ENCODE measurements around the gene HAUS3.

DNA sequence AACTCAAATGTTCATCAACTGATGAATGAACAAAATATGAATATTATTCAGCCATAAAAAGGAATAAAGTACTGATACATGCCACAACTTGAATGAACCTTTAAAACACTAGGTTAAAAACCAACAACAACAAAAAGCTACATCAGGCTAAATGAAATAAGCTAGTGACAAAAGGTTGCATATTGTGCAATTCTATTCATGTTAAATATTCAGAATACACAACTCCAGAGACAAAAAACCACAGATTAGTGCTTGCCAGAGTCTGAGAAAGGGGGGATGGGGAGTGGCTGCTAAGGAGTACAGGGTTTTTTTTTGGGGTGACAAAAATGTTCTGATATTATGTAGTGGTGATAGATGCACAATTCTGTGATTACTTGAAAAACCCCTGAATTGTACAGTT lies 58.5 kb downstream of the HAUS3 start:
- TF ChIP-seq, protein P1, sequence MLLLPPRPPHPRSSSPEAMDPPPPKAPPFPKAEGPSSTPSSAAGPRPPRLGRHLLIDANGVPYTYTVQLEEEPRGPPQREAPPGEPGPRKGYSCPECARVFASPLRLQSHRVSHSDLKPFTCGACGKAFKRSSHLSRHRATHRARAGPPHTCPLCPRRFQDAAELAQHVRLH (tag by site-specific recombination; IDR thresholded peaks at IDR 0.05): no peak
- TF ChIP-seq, protein P2, sequence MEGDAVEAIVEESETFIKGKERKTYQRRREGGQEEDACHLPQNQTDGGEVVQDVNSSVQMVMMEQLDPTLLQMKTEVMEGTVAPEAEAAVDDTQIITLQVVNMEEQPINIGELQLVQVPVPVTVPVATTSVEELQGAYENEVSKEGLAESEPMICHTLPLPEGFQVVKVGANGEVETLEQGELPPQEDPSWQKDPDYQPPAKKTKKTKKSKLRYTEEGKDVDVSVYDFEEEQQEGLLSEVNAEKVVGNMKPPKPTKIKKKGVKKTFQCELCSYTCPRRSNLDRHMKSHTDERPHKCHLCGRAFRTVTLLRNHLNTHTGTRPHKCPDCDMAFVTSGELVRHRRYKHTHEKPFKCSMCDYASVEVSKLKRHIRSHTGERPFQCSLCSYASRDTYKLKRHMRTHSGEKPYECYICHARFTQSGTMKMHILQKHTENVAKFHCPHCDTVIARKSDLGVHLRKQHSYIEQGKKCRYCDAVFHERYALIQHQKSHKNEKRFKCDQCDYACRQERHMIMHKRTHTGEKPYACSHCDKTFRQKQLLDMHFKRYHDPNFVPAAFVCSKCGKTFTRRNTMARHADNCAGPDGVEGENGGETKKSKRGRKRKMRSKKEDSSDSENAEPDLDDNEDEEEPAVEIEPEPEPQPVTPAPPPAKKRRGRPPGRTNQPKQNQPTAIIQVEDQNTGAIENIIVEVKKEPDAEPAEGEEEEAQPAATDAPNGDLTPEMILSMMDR (tag by site-specific recombination; IDR thresholded peaks at IDR 0.05): no peak
- TF ChIP-seq, protein P3, sequence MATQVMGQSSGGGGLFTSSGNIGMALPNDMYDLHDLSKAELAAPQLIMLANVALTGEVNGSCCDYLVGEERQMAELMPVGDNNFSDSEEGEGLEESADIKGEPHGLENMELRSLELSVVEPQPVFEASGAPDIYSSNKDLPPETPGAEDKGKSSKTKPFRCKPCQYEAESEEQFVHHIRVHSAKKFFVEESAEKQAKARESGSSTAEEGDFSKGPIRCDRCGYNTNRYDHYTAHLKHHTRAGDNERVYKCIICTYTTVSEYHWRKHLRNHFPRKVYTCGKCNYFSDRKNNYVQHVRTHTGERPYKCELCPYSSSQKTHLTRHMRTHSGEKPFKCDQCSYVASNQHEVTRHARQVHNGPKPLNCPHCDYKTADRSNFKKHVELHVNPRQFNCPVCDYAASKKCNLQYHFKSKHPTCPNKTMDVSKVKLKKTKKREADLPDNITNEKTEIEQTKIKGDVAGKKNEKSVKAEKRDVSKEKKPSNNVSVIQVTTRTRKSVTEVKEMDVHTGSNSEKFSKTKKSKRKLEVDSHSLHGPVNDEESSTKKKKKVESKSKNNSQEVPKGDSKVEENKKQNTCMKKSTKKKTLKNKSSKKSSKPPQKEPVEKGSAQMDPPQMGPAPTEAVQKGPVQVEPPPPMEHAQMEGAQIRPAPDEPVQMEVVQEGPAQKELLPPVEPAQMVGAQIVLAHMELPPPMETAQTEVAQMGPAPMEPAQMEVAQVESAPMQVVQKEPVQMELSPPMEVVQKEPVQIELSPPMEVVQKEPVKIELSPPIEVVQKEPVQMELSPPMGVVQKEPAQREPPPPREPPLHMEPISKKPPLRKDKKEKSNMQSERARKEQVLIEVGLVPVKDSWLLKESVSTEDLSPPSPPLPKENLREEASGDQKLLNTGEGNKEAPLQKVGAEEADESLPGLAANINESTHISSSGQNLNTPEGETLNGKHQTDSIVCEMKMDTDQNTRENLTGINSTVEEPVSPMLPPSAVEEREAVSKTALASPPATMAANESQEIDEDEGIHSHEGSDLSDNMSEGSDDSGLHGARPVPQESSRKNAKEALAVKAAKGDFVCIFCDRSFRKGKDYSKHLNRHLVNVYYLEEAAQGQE (tag by site-specific recombination; IDR thresholded peaks at IDR 0.05): no peak
- TF ChIP-seq, protein P4, sequence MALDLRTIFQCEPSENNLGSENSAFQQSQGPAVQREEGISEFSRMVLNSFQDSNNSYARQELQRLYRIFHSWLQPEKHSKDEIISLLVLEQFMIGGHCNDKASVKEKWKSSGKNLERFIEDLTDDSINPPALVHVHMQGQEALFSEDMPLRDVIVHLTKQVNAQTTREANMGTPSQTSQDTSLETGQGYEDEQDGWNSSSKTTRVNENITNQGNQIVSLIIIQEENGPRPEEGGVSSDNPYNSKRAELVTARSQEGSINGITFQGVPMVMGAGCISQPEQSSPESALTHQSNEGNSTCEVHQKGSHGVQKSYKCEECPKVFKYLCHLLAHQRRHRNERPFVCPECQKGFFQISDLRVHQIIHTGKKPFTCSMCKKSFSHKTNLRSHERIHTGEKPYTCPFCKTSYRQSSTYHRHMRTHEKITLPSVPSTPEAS (tag by site-specific recombination; IDR thresholded peaks at IDR 0.05): no peak
- TF ChIP-seq ZNF121 (tag by site-specific recombination; IDR thresholded peaks at IDR 0.05) (no peak), ZNF19 (tag by site-specific recombination; IDR thresholded peaks at IDR 0.05; ENCODE audit: low read depth) (no peak), ZNF426 (tag by site-specific recombination; IDR thresholded peaks at IDR 0.05) (no peak), ZNF768 (tag by site-specific recombination; IDR thresholded peaks at IDR 0.05) (no peak), ZNF24 (tag by site-specific recombination; IDR thresholded peaks at IDR 0.05) (no peak), MEIS1 (CRISPR knock-in tag; IDR thresholded peaks at IDR 0.05; ENCODE audit: borderline replicate concordance) (no peak), HOXA7 (CRISPR knock-in tag; IDR thresholded peaks at IDR 0.05; ENCODE audit: borderline replicate concordance) (no peak)
- TF ChIP-seq, protein P5, sequence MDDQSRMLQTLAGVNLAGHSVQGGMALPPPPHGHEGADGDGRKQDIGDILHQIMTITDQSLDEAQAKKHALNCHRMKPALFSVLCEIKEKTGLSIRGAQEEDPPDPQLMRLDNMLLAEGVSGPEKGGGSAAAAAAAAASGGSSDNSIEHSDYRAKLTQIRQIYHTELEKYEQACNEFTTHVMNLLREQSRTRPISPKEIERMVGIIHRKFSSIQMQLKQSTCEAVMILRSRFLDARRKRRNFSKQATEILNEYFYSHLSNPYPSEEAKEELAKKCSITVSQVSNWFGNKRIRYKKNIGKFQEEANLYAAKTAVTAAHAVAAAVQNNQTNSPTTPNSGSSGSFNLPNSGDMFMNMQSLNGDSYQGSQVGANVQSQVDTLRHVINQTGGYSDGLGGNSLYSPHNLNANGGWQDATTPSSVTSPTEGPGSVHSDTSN (CRISPR knock-in tag; IDR thresholded peaks at IDR 0.05): no peak

Measured in HEK293 (cell line).